Breast epithelium (tissue), 4 donors: Measurements from ENCODE around the gene PUSL1. TPM values are rescaled to one million over a fixed set of nuclear protein-coding genes. Genes with fewer than 3 reads are reported as not detected.

ENCODE experiments used
- DNase-seq, 2 donors: peaks; one replicate each; pipeline ENCODE4 v3.0.0-alpha.2; 2019; ENCODE audit warnings: low spot score in 2 of 2
- H3K27ac ChIP-seq, 2 donors: fragments of 200-600 bp; sonication (generic) in 1 of 2; one replicate each; pipeline ENCODE4 v1.5.1; 2016 to 2019; ENCODE audit warnings: mild to moderate bottlenecking in 1 of 2
- H3K27me3 ChIP-seq, 2 donors: fragments of 200-600 bp; sonication (generic) in 1 of 2; one replicate each; pipeline versions ENCODE4 v1.5.1 to v1.6.0; 2017 to 2019; ENCODE audit warnings: control low read depth in 1 of 2, mild to moderate bottlenecking in 1 of 2
- H3K36me3 ChIP-seq: fragments of 200-600 bp; one replicate; pipeline ENCODE4 v1.5.1; 2019
- H3K4me1 ChIP-seq, 2 donors: fragments of 200-600 bp; sonication (generic); one replicate each; pipeline ENCODE4 v1.5.1; 2016 to 2019; ENCODE audit warnings: control low read depth in 1 of 2
- H3K4me3 ChIP-seq, 3 donors: fragments of 200-600 bp; sonication (generic); 1 replicate in 2 of 3; 2 replicates in 1 of 3; pipeline ENCODE4 v1.5.1; 2016 to 2019; ENCODE audit warnings: mild to moderate bottlenecking in 3 of 3, moderate library complexity in 2 of 3
- H3K9me3 ChIP-seq, 2 donors: fragments of 200-600 bp; sonication (generic) in 1 of 2; one replicate each; pipeline ENCODE4 v1.5.1; 2016 to 2019; ENCODE audit warnings: control low read depth in 1 of 2
- POLR2A ChIP-seq: fragments of 450-650 bp; IDR thresholded peaks from one replicate; pipeline ENCODE4 v1.6.1; 2016; ENCODE audit warnings: antibody characterized with exemption, mild to moderate bottlenecking, moderate library complexity
- POLR2AphosphoS5 ChIP-seq, 3 donors: sonication (generic); formaldehyde crosslinking; IDR thresholded peaks; one replicate each; pipeline ENCODE4 v1.6.1; 2017; ENCODE audit warnings: antibody characterized with exemption in 3 of 3
- intact Hi-C: fragments of 100-400 bp; cut with DNase I; formaldehyde crosslinking; loops from one replicate; pipeline ENCODE4 v1.15.1; 2023; ENCODE audit warnings: low total_unique reads
- total RNA-seq, 3 donors: library from RNA; depleted of rRNA; stranded (reverse); fragments of >200 nt; gene quantifications; one replicate each; pipeline ENCODE4 v1.1.0, GENCODE V29; 2016
- TF ChIP-seq, protein P1 (sequence below), 3 donors: fragments of 450-650 bp; IDR thresholded peaks; one replicate each; pipeline ENCODE4 v1.5.1; 2016 to 2017; ENCODE audit warnings: antibody characterized with exemption in 3 of 3, mild to moderate bottlenecking in 3 of 3, moderate library complexity in 3 of 3

The PUSL1 gene
- total RNA-seq, 3 donors from 2014 or later = 16.0 to 27.5 (median 22.0) TPM

DNA sequence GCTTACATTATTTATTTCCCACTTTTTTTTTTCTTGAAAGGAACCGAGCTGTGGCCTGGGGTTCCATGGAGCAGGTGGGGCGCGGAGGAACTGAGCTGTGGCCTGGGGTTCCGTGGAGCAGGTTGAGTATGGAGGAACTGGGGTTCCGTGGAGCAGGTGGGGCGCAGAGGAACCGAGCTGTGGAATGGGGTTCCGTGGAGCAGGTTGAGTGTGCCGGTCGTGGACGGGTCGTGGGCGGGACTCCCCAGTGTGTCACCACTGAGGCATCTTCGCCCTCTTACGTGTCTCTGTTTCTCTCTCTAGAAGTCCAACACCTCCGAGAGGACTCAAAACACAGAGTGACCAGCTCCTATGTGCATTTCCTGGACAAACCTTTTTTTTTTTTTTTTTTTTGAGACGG lies 29.4 kb upstream of the PUSL1 start:
- H3K4me3 ChIP-seq = no peak overlapping the region
- no peaks in the 10 kb centered on the region for H3K36me3 ChIP-seq
- no peaks in the 10 kb centered on the region for H3K27me3 ChIP-seq
- DNase-seq = no peak
- no peaks in the 10 kb centered on the region for H3K9me3 ChIP-seq
- no peaks in the 10 kb centered on the region for H3K4me1 ChIP-seq
- TF ChIP-seq, protein P1, sequence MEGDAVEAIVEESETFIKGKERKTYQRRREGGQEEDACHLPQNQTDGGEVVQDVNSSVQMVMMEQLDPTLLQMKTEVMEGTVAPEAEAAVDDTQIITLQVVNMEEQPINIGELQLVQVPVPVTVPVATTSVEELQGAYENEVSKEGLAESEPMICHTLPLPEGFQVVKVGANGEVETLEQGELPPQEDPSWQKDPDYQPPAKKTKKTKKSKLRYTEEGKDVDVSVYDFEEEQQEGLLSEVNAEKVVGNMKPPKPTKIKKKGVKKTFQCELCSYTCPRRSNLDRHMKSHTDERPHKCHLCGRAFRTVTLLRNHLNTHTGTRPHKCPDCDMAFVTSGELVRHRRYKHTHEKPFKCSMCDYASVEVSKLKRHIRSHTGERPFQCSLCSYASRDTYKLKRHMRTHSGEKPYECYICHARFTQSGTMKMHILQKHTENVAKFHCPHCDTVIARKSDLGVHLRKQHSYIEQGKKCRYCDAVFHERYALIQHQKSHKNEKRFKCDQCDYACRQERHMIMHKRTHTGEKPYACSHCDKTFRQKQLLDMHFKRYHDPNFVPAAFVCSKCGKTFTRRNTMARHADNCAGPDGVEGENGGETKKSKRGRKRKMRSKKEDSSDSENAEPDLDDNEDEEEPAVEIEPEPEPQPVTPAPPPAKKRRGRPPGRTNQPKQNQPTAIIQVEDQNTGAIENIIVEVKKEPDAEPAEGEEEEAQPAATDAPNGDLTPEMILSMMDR (IDR thresholded peaks at IDR 0.05) = no peak
- no peak for TF ChIP-seq POLR2A
- no peak for TF ChIP-seq POLR2AphosphoS5 (IDR thresholded peaks at IDR 0.05)
- no peak overlapping the region for H3K27ac ChIP-seq
- intact Hi-C loops = no loop called here

DNA sequence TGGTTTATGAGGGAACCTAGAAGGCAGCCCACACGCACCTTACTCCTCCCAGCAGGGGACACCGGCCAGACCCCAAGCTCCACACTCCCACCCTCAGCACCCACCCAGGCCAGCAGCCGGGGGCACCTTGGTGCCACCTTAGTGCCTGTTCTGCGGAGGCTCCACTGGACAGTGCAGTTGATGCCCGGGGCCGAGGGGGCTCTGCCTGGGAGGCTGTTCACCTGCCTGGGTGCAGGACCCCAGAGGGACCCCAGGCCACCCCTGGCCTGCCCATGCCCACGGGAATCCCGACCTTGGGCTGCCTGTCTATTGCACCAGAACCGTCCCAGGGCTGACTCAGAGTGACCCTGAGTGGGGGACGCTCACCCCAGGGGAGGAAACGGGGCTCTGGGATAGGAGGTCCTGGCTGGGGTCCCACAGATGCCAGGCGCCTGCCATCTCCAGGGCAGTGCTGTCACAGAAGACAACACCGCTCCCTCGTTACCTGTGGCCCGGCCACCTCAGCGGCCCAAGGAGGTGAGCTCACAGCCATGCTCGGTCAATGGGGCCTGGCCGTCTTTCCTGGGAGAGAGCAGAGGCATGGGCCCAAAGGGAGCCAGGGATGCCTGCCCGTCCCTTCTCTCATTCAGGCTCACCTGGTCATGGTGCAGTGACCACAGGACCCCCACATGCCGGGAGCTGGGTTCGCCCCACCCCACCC lies 27.5 kb upstream of the PUSL1 start:
- Histone ChIP-seq H3K27ac (no peak overlapping the region), H3K27me3 (peaks cover 0 to 16% of the 10 kb centered on the region in 2 donors), H3K4me3 (no peak overlapping the region), H3K9me3 (no peaks in the 10 kb centered on the region), H3K4me1 (no peaks in the 10 kb centered on the region), H3K36me3 (no peaks in the 10 kb centered on the region)
- intact Hi-C loops = no loop called here
- no peak for TF ChIP-seq POLR2A
- TF ChIP-seq, protein P1 (IDR thresholded peaks at IDR 0.05) = no peak
- no peak for TF ChIP-seq POLR2AphosphoS5 (IDR thresholded peaks at IDR 0.05)
- DNase-seq = no peak

DNA sequence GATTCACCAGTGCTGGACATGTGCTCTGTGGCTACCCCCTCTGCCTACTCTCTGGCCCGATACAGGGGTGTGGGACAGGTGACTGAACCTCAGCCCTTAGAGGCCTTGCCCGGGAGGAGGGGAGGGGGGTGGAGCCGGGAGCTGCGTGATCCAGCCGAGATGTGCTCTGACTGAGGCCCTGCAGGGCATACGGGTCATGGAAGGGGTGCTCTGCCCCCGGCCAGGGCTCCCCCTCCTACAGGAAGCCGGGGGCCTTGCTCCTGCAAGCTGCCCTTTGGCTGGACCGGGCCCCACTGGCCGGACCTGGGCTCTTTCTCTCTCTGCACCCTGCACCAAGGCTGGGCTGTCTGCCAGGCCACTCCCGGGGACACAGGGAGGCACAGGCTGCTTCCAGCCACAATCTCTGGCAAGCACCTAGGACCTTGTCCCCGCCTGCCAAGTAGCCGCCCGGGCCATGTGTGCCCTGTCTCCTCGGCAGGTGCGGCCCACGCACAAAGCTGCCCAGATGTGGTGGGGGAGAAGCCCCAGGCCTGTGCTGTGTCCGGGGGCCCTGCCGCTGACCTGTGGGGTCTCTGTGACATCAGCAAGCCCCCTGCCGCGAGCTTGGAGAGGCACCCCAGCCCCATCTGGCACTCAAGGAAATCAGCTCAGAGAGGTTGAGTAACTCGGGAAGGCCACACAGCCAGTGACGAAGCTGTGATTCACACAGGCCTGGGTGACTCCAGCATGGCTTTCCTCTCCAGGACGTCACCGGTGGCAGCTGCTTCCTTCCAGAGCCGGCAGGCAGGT lies 26.7 kb upstream of the PUSL1 start:
- H3K9me3 ChIP-seq = no peaks in the 10 kb centered on the region
- peak overlapping the region; percentile 22 to 65 for H3K27ac ChIP-seq
- H3K4me3 ChIP-seq = no peak overlapping the region
- no peaks in the 10 kb centered on the region for H3K4me1 ChIP-seq
- peaks cover 0 to 24% of the 10 kb centered on the region in 2 donors for H3K27me3 ChIP-seq
- TF ChIP-seq, protein P1 (IDR thresholded peaks at IDR 0.05) = no peak
- TF ChIP-seq POLR2A (no peak), POLR2AphosphoS5 (IDR thresholded peaks at IDR 0.05) (no peak)
- no peaks in the 10 kb centered on the region for H3K36me3 ChIP-seq
- intact Hi-C loops = no loop called here
- DNase-seq = peak; percentile 66 to 82

DNA sequence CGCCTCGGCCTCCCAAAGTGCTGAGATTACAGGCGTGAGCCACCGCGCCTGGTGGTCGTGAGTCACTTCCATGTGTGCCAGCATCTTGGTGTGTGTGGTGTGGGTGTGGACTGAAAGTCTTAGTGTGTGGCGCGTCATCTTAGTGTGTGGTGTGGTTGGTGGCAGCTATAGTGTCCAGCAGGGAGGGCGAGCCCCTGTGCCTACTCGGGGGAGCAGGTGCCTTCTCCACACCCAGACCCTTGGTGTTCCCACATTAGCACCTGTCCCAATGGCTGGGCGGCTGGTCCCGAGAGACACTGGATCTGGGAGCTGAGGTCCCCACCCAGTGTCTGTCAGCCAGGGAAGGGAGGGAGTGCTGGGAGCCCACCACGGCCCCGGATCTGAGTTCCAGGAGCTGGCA lies 25.4 kb upstream of the PUSL1 start:
- TF ChIP-seq, protein P1 (IDR thresholded peaks at IDR 0.05) = no peak
- no peak for TF ChIP-seq POLR2AphosphoS5 (IDR thresholded peaks at IDR 0.05)
- TF ChIP-seq POLR2A = no peak
- Histone ChIP-seq H3K4me1 (no peaks in the 10 kb centered on the region), H3K4me3 (no peak overlapping the region), H3K27me3 (peaks cover 0 to 35% of the 10 kb centered on the region in 2 donors), H3K27ac (no peak overlapping the region), H3K9me3 (no peaks in the 10 kb centered on the region), H3K36me3 (no peaks in the 10 kb centered on the region)
- intact Hi-C loops = no loop called here
- no peak for DNase-seq

DNA sequence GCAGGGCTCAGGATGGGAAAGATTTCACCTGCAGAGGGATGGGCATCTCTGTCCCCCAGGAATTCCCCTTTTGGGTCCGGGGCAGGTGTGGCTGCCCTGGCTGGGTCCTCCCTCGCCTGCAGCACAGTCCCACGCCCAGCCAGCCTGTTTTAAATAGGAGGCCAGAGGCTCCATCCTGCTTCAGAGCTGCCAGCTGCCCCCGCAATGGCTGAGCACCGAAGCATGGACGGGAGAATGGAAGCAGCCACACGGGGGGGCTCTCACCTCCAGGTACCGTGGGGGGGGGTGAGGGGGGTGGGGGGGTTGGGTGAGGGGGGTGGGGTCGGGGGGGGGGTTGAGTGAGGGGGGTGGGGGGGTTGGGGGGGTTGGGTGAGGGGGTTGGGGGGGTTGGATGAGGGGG lies 24.6 kb upstream of the PUSL1 start:
- H3K4me1 ChIP-seq = no peaks in the 10 kb centered on the region
- peaks cover 0 to 35% of the 10 kb centered on the region in 2 donors for H3K27me3 ChIP-seq
- intact Hi-C loops = no loop called here
- no peak overlapping the region for H3K4me3 ChIP-seq
- no peaks in the 10 kb centered on the region for H3K36me3 ChIP-seq
- DNase-seq = no peak
- H3K27ac ChIP-seq = no peak overlapping the region
- TF ChIP-seq, protein P1 (IDR thresholded peaks at IDR 0.05) = no peak
- no peak for TF ChIP-seq POLR2AphosphoS5 (IDR thresholded peaks at IDR 0.05)
- TF ChIP-seq POLR2A = no peak
- no peaks in the 10 kb centered on the region for H3K9me3 ChIP-seq
